ENCODE measurements around the gene ZNF358.
A peak's percentile ranks its signal among the peaks of the same experiment; 100 is the strongest.
"Not testable (repeated sequence)": the region's sequence is repeated elsewhere in the genome, so short reads cannot be mapped to it uniquely, and the experiment has no call there.

ZNF358 gene

DNA sequence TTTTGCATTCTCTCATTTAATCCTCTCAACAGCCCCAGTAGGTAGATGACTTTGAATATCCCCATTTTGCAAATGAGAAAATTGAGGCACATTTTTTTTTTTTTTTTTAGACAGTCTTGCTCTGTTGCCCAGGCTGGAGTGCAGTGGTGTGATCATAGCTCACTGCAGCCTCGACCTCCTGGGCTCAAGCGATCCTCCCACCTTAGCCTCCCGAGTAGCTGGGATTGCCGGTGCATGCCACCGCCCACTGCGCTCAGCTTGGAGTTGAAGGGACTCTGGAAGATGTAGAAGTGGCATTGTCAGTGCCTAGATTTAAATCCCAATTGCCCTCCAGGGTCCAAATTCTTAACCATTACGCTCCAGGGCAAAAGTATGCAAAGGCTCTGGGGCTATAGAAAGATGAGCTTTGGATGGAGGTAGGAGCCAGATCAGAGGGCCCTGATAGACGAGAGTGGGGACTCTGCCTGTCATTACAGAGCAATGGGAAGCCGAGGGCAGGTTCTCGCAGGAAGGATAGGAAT lies 5.7 kb downstream of the ZNF358 start:
- no peak for DNase-seq

DNA sequence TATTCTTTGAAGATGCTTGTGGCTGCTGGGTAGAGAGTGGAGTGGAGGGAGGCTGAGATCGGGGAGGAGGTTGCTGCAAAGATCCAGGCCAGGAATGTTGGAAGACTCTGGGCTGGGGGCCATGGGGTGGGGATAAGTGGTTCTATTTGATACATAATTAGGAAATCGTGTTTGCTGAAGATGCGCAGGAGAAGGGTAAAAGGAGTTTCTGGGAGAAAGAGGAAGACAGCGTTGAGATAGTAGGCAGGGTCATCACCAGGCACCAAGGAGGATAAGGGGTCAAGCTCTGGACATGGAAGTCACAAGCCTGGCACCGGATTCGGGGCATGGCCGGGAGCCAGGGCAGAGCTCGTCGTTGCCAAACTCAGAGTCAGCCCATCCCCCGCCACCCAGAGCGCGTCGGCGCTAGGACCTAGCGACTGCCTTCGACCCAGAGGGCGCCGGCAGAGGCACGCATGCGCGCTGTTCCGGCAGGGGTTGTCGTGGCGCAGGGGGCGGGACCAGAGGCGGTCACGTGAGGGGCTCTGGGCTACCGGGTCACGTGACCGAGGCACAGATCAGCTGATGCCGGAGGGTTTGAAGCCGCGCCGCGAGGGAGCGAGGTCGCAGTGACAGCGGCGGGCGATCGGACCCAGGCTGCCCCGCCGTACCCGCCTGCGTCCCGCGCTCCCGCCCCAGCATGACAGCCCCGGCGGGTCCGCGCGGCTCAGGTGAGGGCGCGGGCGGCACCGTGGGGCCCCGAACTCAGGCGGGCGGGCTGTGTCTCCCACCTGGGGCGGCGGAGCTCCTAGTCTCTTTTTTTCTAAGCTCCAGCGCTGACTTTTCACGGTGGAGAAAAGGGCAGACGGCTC lies 6.4 kb downstream of the ZNF358 start, which contains the start of gene MCOLN1:
MCOLN1 (plus strand) TSS at position 553 of the 851 bp plus-strand sequence; CDS start at position 680, 127 bp downstream.
- peak; percentile 94 for DNase-seq

DNA sequence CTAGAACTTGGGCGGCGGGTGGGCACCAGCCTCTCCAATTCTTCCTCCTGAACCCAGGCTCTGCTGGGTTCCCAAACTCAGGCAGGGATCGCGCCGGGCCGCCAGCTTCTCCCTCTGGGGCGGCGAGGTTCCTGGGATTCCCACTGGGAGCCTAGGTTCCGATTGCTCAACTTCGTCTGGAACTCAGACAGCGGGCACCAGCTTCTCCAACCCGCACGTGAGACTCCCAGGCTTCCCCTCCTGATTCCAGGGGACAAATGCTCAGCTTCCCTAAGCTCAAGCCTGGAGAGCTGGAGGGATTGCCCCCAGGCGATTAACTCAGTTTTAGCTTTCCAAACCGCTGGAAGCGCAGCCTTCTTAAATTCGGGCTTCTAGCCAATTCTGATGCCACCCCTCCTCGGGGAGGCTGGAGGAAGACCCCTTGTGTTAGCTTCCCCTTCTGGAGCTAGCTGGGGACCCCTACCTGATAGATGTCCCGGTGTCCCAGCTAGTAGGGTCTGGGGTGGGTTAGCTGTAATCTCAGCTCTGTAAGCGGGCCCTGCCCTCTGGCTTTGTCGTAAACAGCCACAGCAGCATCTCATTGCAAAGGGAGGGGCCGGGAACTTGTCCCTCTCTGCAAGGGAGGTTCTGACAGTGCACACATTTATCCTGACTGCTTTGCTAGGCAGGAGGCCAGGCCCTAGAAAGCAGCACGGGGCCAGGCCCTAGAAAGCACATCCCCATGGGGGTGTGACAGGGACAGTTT lies 7.2 kb downstream of the ZNF358 start:
- no peak for DNase-seq

DNA sequence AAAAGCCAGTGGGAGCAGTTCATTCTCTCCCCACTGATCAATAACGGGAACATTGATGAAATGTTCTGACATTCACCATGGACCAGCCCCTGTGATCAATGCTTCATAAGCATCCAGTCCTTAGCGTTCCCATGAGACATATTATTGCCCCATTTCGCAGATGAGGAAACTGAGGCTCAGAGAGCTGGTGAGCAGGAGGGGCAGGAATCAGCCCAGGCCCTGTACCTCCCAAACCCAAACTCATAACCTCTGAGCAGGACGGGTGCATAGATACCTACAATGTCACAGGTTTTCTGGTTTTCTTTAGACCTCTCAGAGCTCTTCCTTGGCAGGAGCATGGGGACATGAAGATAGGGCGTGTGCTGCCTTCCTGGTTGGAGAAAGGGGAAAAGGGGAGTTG lies 8.6 kb downstream of the ZNF358 start:
- DNase-seq = no peak

DNA sequence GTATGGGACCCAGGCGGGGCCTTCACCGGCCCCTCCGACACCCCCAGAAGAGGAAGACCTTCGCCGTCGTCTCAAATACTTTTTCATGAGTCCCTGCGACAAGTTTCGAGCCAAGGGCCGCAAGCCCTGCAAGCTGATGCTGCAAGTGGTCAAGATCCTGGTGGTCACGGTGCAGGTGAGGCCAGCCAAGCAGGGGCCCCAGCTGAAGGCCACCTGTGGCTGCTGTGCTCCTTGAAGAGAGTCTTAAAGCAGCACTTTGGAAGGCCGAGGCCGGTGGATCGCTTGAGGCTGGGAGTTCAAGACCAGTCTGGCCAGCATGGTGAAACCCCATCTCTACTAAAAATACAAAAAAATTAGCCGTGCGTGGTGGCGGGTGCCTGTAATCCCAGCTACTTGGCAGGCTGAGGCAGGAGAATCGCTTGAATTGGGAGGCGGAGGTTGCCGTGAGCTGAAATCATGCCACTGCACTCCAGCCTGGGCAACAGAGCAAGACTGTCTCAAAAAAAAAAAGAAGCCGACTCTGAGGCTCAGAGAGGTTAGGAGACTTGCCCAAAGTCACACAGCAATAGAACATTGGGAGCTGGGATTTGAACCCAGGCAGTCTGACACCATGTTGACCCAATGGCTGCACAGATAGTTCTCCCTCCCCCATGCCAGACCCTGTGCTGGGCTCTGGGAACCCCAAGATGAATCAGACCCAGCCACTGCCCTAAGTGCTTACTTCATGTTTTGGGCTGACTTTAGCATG lies 9.3 kb downstream of the ZNF358 start:
- no peak for DNase-seq

DNA sequence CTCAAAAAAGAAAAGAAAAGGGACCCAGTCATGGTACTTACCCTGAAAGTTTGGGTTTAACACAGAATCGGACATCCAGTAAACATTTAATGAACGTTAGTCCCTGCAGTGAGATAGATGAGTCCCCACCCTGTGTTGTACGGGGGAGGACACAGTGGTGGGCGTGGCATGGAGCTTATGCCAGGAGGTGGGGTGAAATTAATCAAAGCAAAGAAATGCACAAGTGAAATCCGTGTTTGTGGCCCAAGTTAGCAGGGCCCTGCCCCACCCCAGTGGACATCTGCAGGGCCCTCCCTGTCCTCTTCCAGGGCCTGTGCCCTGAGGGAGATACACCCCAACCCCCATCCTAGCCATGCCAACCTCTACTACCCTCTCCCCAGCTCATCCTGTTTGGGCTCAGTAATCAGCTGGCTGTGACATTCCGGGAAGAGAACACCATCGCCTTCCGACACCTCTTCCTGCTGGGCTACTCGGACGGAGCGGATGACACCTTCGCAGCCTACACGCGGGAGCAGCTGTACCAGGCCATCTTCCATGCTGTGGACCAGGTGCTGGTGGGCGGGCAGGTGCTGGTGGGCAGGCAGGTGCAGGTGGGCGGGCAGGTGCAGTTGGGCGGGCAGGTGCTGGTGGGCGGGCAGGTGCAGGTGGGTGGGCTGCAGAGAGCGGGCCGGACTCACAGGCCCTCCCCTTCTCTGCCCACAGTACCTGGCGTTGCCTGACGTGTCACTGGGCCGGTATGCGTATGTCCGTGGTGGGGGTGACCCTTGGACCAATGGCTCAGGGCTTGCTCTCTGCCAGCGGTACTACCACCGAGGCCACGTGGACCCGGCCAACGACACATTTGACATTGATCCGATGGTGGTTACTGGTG lies 10.4 kb downstream of the ZNF358 start:
- no peak for DNase-seq

DNA sequence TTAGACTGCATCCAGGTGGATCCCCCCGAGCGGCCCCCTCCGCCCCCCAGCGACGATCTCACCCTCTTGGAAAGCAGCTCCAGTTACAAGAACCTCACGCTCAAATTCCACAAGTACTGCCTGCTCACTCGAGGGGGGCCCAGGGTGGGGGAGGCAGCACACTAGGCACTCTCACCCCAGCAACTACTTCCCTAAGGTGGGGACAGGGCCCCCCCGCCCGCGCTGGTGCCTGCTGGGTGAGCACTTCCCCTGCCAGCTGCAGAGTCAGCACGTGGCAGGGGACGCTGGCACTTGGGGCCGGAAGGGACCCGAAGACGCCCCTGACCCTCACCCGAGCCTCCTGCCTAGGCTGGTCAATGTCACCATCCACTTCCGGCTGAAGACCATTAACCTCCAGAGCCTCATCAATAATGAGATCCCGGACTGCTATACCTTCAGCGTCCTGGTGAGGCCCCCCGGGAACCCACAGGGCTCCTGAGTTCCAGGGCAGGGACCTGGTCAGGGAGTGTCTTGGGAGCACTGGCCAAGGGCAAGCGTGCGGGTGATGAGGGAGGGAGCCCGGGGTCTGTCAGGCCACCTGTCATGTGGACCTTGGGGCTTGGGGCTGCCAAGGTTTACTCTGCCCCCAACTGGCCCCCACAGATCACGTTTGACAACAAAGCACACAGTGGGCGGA lies 11.8 kb downstream of the ZNF358 start:
- DNase-seq = no peak

DNA sequence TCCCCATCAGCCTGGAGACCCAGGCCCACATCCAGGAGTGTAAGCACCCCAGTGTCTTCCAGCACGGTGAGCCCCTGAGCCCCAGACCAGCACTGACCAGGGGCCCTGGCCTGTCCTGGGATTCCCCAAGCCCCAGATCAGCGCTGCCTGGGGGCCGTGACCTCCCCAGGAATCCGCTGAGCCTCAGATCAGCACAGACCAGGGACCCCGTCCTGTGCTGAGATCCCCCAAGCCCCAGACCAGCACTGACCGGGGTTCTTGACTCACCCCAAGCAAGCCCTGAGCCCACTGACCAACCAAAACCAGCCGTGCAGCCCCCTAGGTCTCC lies 12.3 kb downstream of the ZNF358 start:
- DNase-seq = no peak

DNA sequence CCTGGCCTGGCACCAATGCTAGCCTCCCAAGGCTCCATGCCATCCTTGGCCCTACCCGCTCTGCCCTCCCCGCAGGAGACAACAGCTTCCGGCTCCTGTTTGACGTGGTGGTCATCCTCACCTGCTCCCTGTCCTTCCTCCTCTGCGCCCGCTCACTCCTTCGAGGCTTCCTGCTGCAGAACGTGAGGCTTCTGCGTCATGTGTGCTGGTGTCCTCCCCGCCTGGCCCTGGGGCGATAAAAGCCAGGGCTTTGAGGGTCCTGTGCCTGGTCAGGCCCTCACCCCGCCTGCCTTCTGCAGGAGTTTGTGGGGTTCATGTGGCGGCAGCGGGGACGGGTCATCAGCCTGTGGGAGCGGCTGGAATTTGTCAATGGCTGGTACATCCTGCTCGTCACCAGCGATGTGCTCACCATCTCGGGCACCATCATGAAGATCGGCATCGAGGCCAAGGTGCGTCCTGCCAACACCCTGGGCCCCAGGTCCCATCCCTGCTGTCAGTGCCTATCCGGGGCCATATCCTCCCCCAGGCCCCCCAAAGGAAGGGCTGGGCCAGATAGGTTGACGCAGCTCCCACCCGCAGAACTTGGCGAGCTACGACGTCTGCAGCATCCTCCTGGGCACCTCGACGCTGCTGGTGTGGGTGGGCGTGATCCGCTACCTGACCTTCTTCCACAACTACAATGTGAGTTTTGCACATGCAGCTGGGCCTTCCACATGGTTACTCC lies 12.8 kb downstream of the ZNF358 start:
- DNase-seq = no peak

DNA sequence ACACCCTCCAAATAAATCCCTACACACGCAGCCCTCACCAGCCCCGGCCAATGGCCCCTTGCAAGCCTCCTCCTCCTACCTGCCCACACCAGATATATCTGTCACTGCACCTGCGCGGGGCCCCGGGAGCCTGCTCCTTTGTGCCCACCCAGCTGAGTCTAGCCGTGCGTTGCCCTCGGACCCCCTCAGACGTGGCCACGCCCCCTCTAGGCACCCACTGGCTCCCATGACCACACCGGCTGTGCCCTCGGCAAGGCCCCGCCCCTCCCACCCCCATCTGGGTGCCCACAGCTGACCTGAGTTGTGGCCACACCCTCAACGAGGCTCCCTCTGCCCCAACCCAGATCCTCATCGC lies 13.3 kb downstream of the ZNF358 start:
- DNase-seq = no peak

DNA sequence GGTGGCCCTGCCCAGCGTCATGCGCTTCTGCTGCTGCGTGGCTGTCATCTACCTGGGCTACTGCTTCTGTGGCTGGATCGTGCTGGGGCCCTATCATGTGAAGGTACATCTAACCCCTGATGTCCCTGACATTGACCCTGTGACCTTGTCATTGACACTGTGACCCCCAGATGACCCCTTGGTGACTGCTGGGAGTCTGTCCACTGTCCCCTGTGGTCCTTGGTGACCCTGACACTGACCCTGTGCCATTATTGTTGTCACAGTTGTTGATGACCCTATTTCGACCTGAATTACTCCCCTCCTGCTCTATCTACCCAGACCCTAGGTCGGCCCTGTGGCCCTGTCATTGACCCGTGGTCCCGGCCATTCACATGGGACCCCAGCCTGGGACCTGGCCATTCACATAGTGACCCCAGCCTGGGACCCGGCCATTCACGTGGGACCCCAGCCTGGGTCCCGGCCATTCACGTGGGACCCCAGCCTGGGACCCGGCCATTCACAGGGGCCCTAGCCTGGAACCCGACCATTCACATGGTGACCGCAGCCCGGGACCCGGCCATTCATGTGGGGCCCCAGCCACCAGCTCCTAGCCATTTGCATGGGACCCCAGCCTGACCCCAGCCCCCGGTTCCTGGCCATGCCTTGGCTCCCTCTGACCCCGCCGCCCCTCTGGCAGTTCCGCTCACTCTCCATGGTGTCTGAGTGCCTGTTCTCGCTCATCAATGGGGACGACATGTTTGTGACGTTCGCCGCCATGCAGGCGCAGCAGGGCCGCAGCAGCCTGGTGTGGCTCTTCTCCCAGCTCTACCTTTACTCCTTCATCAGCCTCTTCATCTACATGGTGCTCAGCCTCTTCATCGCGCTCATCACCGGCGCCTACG lies 13.9 kb downstream of the ZNF358 start:
- no peak for DNase-seq

DNA sequence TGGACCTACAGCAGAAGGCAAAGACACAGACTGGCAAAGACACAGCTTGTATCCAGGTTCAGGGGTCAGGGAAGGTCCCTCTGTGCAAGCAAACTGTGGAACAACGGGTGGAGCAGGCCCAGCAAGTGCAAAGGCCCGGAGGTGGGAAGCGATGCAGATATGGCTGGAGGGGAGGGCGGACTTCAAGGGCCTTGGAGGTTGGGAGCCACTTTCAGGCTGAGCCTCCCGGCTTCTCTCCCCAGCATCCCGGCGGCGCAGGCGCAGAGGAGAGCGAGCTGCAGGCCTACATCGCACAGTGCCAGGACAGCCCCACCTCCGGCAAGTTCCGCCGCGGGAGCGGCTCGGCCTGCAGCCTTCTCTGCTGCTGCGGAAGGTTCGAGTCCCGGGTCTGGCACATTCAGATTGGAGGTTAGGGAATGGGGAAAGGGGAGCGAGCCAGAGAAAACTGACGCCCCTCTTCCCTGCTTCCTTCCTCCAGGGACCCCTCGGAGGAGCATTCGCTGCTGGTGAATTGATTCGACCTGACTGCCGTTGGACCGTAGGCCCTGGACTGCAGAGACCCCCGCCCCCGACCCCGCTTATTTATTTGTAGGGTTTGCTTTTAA lies 17.5 kb downstream of the ZNF358 start:
- no peak for DNase-seq

DNA sequence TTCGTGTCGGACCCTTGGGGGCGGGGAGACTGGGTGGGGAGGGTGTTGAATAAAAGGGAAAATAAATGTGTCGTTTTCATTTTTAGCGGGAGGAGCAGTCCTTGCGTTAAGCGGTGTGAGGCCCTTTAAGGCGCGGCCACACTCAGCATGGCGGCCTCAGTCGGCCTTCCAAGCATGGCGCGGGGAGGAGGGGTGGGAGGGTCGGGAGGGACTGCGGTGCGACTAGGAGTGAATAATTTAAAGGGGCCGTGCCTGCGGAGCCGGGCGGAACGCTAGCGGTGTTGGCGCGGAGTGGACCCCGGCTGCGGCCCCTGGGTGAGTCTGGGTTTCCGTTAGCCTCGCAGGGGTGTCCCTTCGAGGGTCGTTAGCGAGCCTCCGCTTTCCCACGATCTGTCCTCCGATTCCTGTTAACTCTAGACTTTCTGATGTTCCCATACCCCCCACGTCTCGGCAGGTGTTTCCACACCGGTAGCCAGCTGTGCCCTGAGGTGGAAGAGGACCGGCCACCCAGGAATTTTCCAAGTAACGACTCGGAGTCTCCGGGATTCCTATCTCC lies 18.1 kb downstream of the ZNF358 start:
- peak; percentile 69 for DNase-seq

DNA sequence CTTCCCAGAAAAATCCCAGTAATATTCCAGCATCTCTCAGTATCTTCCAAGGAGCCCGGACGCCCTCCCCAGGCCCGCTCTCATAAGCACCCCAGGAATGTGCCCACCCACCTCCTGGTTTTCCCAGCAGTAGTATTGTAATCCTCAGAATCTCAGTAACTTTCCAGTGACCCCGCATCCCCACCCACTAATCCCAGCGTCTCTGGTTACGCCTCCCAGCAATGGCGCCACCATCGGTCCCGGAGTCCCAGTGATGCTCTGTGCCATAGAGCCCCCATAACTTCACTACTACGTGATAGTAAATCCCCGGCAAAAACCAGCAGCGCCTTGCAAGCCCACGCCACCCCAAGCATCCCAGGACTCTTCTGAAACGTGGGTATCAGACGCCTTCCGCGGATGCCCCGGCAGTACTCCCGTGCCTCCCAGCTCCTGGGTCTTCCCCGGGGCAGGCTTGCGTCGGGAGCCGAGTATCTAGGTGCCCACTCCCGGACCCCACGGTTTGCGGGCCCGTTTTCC lies 18.7 kb downstream of the ZNF358 start:
- peak; percentile 31 for DNase-seq

DNA sequence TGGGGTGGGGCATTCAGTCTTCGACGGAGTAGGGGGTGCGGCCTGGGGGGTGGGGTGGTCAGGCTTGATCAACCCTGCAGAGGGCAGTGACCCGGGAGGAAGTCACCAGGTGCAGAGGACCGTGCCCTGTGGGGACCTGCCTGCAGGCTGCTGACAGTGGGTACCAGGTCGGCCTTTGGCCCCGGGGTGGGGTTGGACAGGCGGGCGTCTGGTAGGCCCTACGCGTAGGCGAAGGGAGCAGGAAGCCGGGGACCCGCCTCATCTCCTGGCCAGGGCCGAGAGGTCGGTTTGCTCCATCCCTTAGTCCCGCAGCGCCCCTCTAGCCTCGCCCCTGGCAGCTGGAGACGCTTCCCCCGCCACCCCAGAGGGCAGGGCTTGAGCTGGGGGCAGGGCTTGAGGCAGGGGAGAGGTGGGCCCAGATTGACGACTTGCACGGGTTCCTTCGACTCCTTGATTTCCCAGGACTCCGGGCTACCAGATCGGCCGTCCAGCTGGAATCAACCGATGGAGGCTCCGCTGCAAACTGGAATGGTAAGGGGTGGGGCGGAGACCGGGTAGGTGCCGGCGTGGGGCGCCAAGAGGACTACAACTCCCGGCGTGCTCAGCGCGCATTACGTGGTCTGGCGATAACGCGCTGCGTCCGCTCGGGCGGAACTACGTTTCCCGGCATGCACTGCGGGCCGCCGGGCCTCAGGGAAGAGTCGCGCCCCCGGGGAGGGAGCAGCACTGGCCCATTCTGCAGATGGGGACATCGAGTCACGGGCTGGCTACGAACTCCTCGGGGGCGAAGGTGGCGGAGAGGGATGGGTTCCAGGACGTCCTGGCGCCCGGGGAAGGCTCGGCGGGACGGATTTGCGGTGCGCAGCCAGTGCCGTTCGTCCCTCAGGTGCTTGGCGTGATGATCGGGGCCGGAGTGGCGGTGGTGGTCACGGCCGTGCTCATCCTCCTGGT lies 19.4 kb downstream of the ZNF358 start, which contains the start of gene PNPLA6:
PNPLA6 (plus strand) TSS at position 671 of the 951 bp plus-strand sequence; CDS start at position 743, 72 bp downstream.
- DNase-seq = peak; percentile 86

DNA sequence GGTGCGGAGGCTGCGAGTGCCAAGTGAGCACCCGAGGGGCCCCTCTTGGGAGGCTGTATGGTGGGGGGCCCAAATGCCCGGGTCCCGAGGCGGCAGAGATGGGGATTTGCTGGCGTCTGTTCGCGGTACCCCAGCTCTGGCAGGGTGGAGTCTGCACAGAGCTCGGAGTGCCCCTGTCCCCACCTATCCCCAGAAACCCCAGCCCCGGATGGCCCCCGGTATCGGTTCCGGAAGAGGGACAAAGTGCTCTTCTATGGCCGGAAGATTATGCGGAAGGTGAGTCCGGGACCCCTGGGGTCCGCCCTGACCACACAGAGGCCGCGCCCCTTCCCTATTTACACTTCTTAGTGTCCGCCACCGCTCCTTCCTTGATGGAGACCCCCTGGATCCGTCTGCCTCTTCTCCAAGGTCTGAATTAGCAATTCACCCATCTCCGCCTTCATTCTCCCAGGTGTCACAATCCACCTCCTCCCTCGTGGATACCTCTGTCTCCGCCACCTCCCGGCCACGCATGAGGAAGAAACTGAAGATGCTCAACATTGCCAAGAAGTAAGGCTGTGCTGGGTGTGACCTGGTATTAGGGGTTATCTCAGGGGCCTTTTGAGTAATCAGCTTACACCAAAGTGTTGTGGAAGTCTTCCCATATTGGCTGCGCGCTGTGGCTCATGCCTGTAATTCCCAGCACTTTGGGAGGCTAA lies 20.2 kb downstream of the ZNF358 start:
- DNase-seq = no peak

DNA sequence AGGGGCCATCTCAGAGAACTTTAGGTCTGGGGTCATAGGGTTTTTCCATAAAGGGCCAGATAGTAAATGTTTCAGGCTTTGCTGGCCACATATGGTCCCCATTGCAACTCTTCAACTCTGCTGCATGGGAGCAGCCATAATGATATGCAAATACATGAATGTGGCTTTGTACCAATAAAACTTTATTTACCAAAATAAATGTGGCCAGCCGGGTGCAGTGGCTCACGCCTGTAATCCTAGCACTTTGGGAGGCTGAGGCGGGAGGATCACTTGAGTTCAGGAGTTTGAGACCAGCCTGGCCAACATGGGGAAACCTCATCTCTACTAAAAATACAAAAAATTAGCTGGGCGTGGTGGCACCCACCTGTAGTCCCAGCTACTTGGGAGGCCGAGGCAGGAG lies 23.1 kb downstream of the ZNF358 start:
- DNase-seq = not testable (repeated sequence)

Measured in NCI-H2171 treated with DMSO at 0.1 percent for 48 hours (cell line).